GM21447 (cell line): ENCODE measurements around the gene FAM161A.
A peak's percentile ranks its signal among the peaks of the same experiment; 100 is the strongest.

Experiments
- ATAC-seq: cut with Tn5 transposase; IDR thresholded peaks from one replicate; pipeline ENCODE4 v1.9.1; 2021; ENCODE audit not compliant: unreplicated experiment

Gene FAM161A

DNA sequence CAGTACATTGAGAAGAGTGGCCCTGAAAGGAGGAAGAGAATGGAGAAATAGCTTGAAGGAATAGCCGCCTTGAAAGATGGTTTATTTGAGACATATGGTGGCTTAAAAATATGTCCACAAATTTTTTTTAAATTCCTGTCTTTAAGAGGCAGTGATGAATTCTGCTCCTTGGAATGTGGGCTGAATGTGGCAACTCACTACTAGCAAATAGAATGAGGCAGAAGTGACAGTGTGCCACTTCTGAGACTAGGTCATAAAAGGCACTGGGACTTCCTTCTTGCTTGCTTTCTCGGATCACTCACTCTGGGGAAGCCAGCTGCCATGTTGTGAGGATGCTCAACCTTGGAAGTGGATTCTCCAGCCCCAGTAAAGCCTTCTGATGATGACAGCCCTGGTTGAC is 67.0 kb downstream of the FAM161A start:
- no peak for ATAC-seq

- no peak for ATAC-seq
These were observed 68.3 kb downstream of the FAM161A start for GRCh38 chr2:61785583-61785982.

GRCh38 chr2:61784643-61785042 is 69.2 kb downstream of the FAM161A start:
- ATAC-seq = no peak

- ATAC-seq = peak; percentile 87
These were observed 77.8 kb downstream of the FAM161A start for GRCh38 chr2:61775956-61776570.
